Uterus (tissue), 2 donors: ENCODE data around the gene AGRP.

Source experiments
- POLR2A ChIP-seq, 2 donors: fragments of 450-650 bp; IDR thresholded peaks; one replicate each; pipeline ENCODE4 v1.6.1; 2016; ENCODE audit warnings: antibody characterized with exemption in 2 of 2, mild to moderate bottlenecking in 1 of 2, moderate library complexity in 1 of 2
- TF ChIP-seq, protein P1 (sequence below), 4 experiments: fragments of 200-600 bp in 2 of 4; fragments of 450-650 bp in 2 of 4; sonication (generic) in 2 of 4; IDR thresholded peaks; one replicate each; pipeline ENCODE4 v1.5.1; 2016 to 2019; ENCODE audit warnings: antibody characterized with exemption in 4 of 4, mild to moderate bottlenecking in 2 of 4, moderate library complexity in 1 of 4

- TF ChIP-seq, protein P1, sequence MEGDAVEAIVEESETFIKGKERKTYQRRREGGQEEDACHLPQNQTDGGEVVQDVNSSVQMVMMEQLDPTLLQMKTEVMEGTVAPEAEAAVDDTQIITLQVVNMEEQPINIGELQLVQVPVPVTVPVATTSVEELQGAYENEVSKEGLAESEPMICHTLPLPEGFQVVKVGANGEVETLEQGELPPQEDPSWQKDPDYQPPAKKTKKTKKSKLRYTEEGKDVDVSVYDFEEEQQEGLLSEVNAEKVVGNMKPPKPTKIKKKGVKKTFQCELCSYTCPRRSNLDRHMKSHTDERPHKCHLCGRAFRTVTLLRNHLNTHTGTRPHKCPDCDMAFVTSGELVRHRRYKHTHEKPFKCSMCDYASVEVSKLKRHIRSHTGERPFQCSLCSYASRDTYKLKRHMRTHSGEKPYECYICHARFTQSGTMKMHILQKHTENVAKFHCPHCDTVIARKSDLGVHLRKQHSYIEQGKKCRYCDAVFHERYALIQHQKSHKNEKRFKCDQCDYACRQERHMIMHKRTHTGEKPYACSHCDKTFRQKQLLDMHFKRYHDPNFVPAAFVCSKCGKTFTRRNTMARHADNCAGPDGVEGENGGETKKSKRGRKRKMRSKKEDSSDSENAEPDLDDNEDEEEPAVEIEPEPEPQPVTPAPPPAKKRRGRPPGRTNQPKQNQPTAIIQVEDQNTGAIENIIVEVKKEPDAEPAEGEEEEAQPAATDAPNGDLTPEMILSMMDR (IDR thresholded peaks at IDR 0.05): no peak
- TF ChIP-seq POLR2A (IDR thresholded peaks at IDR 0.05): peak; percentile 63 to 84
These were observed 46.9 kb upstream of the AGRP start for GRCh38 chr16:67530013-67530939.
